Vagina (tissue), 2 donors: ENCODE results near the gene PCDHGC3. TPM values are rescaled to one million over a fixed set of nuclear protein-coding genes. Genes with fewer than 3 reads are reported as not detected.

Experiments
- DNase-seq, 2 donors: peaks; one replicate each; pipeline ENCODE4 v3.0.0-alpha.2; 2017; ENCODE audit errors: extremely low spot score in 2 of 2
- H3K27ac ChIP-seq: fragments of 200-600 bp; sonication (generic); one replicate; pipeline ENCODE4 v1.5.1; 2019
- H3K27me3 ChIP-seq: fragments of 200-600 bp; sonication (generic); one replicate; pipeline ENCODE4 v1.5.1; 2019
- H3K36me3 ChIP-seq, 2 donors: fragments of 200-600 bp; sonication (generic); one replicate each; pipeline ENCODE4 v1.5.1; 2017 to 2019
- H3K4me1 ChIP-seq: fragments of 200-600 bp; sonication (generic); one replicate; pipeline ENCODE4 v1.5.1; 2019
- H3K4me3 ChIP-seq, 2 donors: fragments of 200-600 bp; sonication (generic); 1 replicate in 1 of 2; 2 replicates in 1 of 2; pipeline ENCODE4 v1.5.1; 2016 to 2019
- H3K9me3 ChIP-seq: fragments of 200-600 bp; sonication (generic); one replicate; pipeline ENCODE4 v1.5.1; 2019
- CTCF ChIP-seq, 3 experiments: fragments of 450-650 bp in 2 of 3; fragments of 200-600 bp in 1 of 3; sonication (generic) in 1 of 3; IDR thresholded peaks; one replicate each; pipeline ENCODE4 v1.5.1; 2017 to 2019; ENCODE audit warnings: antibody characterized with exemption in 3 of 3, mild to moderate bottlenecking in 2 of 3, moderate library complexity in 2 of 3
- POLR2A ChIP-seq, 2 donors: fragments of 450-650 bp; IDR thresholded peaks; one replicate each; pipeline ENCODE4 v1.6.1; 2017; ENCODE audit warnings: antibody characterized with exemption in 2 of 2, mild to moderate bottlenecking in 2 of 2, moderate library complexity in 2 of 2
- POLR2AphosphoS5 ChIP-seq, 2 donors: sonication (generic); formaldehyde crosslinking; IDR thresholded peaks; one replicate each; pipeline ENCODE4 v1.9.0; 2017; ENCODE audit warnings: antibody characterized with exemption in 2 of 2, mild to moderate bottlenecking in 2 of 2, low read depth in 1 of 2; ENCODE audit not compliant: insufficient read depth in 1 of 2
- intact Hi-C: fragments of 100-400 bp; cut with DNase I; formaldehyde crosslinking; loops from one replicate; pipeline ENCODE4 v1.15.1; 2023
- total RNA-seq: library from RNA; depleted of rRNA; stranded (reverse); fragments of >200 nt; gene quantifications from one replicate; pipeline ENCODE4 v1.2.3, GENCODE V29; 2016

Gene PCDHGC3
- total RNA-seq, 1 donor from 2014 or later = 78.3 TPM

- TF ChIP-seq POLR2A (IDR thresholded peaks at IDR 0.05) (no peak), POLR2AphosphoS5 (IDR thresholded peaks at IDR 0.05; ENCODE audit: insufficient read depth in 1 of 2, low read depth in 1 of 2) (no peak), CTCF (IDR thresholded peaks at IDR 0.05) (no peak)
- Histone ChIP-seq H3K4me3 (no peak overlapping the region), H3K4me1 (peaks cover 51% of the 10 kb centered on the region), H3K9me3 (no peaks in the 10 kb centered on the region), H3K36me3 (peaks cover 0 to 33% of the 10 kb centered on the region in 2 donors), H3K27me3 (no peaks in the 10 kb centered on the region), H3K27ac (peak overlapping the region; percentile 78)
- intact Hi-C loops = loop anchor here (2.0 to 10.0 kb wide), 3 partner anchors 35 to 113 kb away; partner anchors contain the start of genes PCDHGA10 and PCDHGB7
- no peak for DNase-seq
Measured at GRCh38 chr5:141527426-141527825, 51.7 kb downstream of the PCDHGC3 start.

Other genes with a start within 250 kb of the PCDHGC3 start
- gene PCDHB15, start 230.6 kb upstream of the PCDHGC3 start, total RNA-seq = 3.2 TPM
- not detected for gene SLC25A2, start 171.9 kb upstream of the PCDHGC3 start, total RNA-seq
- gene TAF7, start 155.2 kb upstream of the PCDHGC3 start, total RNA-seq = 53.8 TPM
- gene PCDHGA1, start 145.5 kb upstream of the PCDHGC3 start, total RNA-seq = not detected
- 6.1 TPM for gene PCDHGA2, start 137.2 kb upstream of the PCDHGC3 start, total RNA-seq
- 3.4 TPM for gene PCDHGA3, start 132.1 kb upstream of the PCDHGC3 start, total RNA-seq
- 3.9 TPM for gene PCDHGB1, start 125.9 kb upstream of the PCDHGC3 start, total RNA-seq
- gene PCDHGA4, start 120.9 kb upstream of the PCDHGC3 start, total RNA-seq = 3.9 TPM
- 8.3 TPM for gene PCDHGB2, start 116.0 kb upstream of the PCDHGC3 start, total RNA-seq
- gene PCDHGA5, start 111.8 kb upstream of the PCDHGC3 start, total RNA-seq = 8.6 TPM
- 5.4 TPM for gene PCDHGB3, start 105.7 kb upstream of the PCDHGC3 start, total RNA-seq
- 6.4 TPM for gene PCDHGA6, start 102.1 kb upstream of the PCDHGC3 start, total RNA-seq
- 5.2 TPM for gene PCDHGA7, start 93.2 kb upstream of the PCDHGC3 start, total RNA-seq
- gene PCDHGB4, start 88.3 kb upstream of the PCDHGC3 start, total RNA-seq = 10.3 TPM
- gene PCDHGA8, start 83.3 kb upstream of the PCDHGC3 start, total RNA-seq = 6.4 TPM
- gene PCDHGB5, start 78.0 kb upstream of the PCDHGC3 start, total RNA-seq = 15.0 TPM
- gene PCDHGA9, start 73.2 kb upstream of the PCDHGC3 start, total RNA-seq = 8.8 TPM
- 12.5 TPM for gene PCDHGB6, start 67.9 kb upstream of the PCDHGC3 start, total RNA-seq
- 10.6 TPM for gene PCDHGA10, start 63.0 kb upstream of the PCDHGC3 start, total RNA-seq
- gene PCDHGB7, start 58.3 kb upstream of the PCDHGC3 start, total RNA-seq = 14.2 TPM
- 6.6 TPM for gene PCDHGA11, start 54.9 kb upstream of the PCDHGC3 start, total RNA-seq
- 10.6 TPM for gene PCDHGA12, start 45.5 kb upstream of the PCDHGC3 start, total RNA-seq
- 4.9 TPM for gene PCDHGC4, start 9.1 kb downstream of the PCDHGC3 start, total RNA-seq
- 3.4 TPM for gene PCDHGC5, start 13.1 kb downstream of the PCDHGC3 start, total RNA-seq
- 64.1 TPM for gene DIAPH1, start 143.0 kb downstream of the PCDHGC3 start, total RNA-seq
- 44.7 TPM for gene HDAC3, start 160.9 kb downstream of the PCDHGC3 start, total RNA-seq
- gene RELL2, start 161.0 kb downstream of the PCDHGC3 start, total RNA-seq = 5.6 TPM
- gene FCHSD1, start 175.5 kb downstream of the PCDHGC3 start, total RNA-seq = 42.2 TPM
- gene ARAP3, start 206.3 kb downstream of the PCDHGC3 start, total RNA-seq = 13.3 TPM